ENCODE results near the gene EEF2K. TPM values are rescaled to one million over a fixed set of nuclear protein-coding genes. Genes with fewer than 3 reads are reported as not detected.

Gene EEF2K
- total RNA-seq, 1 donor from 2014 or later, result 31.9 TPM

GRCh38 chr16:22326771-22327445 is 120.8 kb downstream of the EEF2K start:
- Histone ChIP-seq H3K27me3 (no peaks in the 10 kb centered on the region), H3K9me3 (no peaks in the 10 kb centered on the region), H3K4me3 (no peak overlapping the region), H3K27ac (no peak overlapping the region), H3K36me3 (peaks cover 57 to 96% of the 10 kb centered on the region in 2 donors), H3K4me1 (no peaks in the 10 kb centered on the region)
- intact Hi-C loops (cut with DNase I), result no loop called here
- no peak for DNase-seq (ENCODE audit: low spot score in 2 of 2)
- no peak for TF ChIP-seq CTCF (IDR thresholded peaks at IDR 0.05)

GRCh38 chr16:22327446-22327775 is 121.3 kb downstream of the EEF2K start:
- DNase-seq (ENCODE audit: low spot score in 2 of 2), result no peak
- Histone ChIP-seq H3K4me3 (no peak overlapping the region), H3K27me3 (no peaks in the 10 kb centered on the region), H3K36me3 (peaks cover 58 to 96% of the 10 kb centered on the region in 2 donors), H3K4me1 (no peaks in the 10 kb centered on the region), H3K27ac (no peak overlapping the region), H3K9me3 (no peaks in the 10 kb centered on the region)
- intact Hi-C loops (cut with DNase I), result no loop called here
- TF ChIP-seq CTCF (IDR thresholded peaks at IDR 0.05), result no peak

GRCh38 chr16:22328081-22328725 is 122.1 kb downstream of the EEF2K start:
- no peak for DNase-seq (ENCODE audit: low spot score in 2 of 2)
- intact Hi-C loops (cut with DNase I), result no loop called here
- Histone ChIP-seq H3K36me3 (peaks cover 60 to 93% of the 10 kb centered on the region in 2 donors), H3K4me3 (no peak overlapping the region), H3K4me1 (no peaks in the 10 kb centered on the region), H3K9me3 (no peaks in the 10 kb centered on the region), H3K27me3 (no peaks in the 10 kb centered on the region), H3K27ac (no peak overlapping the region)
- TF ChIP-seq CTCF (IDR thresholded peaks at IDR 0.05), result no peak

- Histone ChIP-seq H3K27ac (no peak overlapping the region), H3K4me1 (no peaks in the 10 kb centered on the region), H3K4me3 (no peak overlapping the region), H3K27me3 (no peaks in the 10 kb centered on the region), H3K9me3 (no peaks in the 10 kb centered on the region), H3K36me3 (peaks cover 57 to 93% of the 10 kb centered on the region in 2 donors)
- no peak for DNase-seq (ENCODE audit: low spot score in 2 of 2)
- intact Hi-C loops (cut with DNase I), result no loop called here
- no peak for TF ChIP-seq CTCF (IDR thresholded peaks at IDR 0.05)
These were observed 123.2 kb downstream of the EEF2K start for GRCh38 chr16:22329199-22329695.

GRCh38 chr16:22330326-22330725 is 124.2 kb downstream of the EEF2K start:
- no peak for TF ChIP-seq CTCF (IDR thresholded peaks at IDR 0.05)
- Histone ChIP-seq H3K4me3 (no peak overlapping the region), H3K36me3 (peaks cover 60 to 93% of the 10 kb centered on the region in 2 donors), H3K27ac (no peak overlapping the region), H3K9me3 (no peaks in the 10 kb centered on the region), H3K4me1 (no peaks in the 10 kb centered on the region), H3K27me3 (no peaks in the 10 kb centered on the region)
- intact Hi-C loops (cut with DNase I), result no loop called here
- DNase-seq (ENCODE audit: low spot score in 2 of 2), result no peak

All from ascending aorta (tissue), 2 donors.